C4-2B (cell line): ENCODE measurements around the gene CUEDC2.

Experiments used
- CTCF ChIP-seq: fragments of 450-650 bp; conservative IDR thresholded peaks from 2 replicates; pipeline ENCODE4 v1.5.1; 2017; ENCODE audit warnings: mild to moderate bottlenecking
- ZFX ChIP-seq: fragments of 450-650 bp; IDR thresholded peaks from 2 replicates; pipeline ENCODE4 v1.6.1; 2017

- no peak for TF ChIP-seq CTCF
- TF ChIP-seq ZFX, result no peak
Measured at GRCh38 chr10:102400076-102400475, 32.3 kb downstream of the CUEDC2 start.
